Stimulated activated CD8-positive, alpha-beta memory T cell treated with anti-CD3 and anti-CD28 coated beads, Interleukin-4, amount 100 ng/mL, for 48 hours (primary cell): ENCODE measurements around the gene STAC2.

Experiments used
- DNase-seq: peaks from one replicate; pipeline ENCODE4 v3.0.0-alpha.2; 2020

STAC2 gene

DNA sequence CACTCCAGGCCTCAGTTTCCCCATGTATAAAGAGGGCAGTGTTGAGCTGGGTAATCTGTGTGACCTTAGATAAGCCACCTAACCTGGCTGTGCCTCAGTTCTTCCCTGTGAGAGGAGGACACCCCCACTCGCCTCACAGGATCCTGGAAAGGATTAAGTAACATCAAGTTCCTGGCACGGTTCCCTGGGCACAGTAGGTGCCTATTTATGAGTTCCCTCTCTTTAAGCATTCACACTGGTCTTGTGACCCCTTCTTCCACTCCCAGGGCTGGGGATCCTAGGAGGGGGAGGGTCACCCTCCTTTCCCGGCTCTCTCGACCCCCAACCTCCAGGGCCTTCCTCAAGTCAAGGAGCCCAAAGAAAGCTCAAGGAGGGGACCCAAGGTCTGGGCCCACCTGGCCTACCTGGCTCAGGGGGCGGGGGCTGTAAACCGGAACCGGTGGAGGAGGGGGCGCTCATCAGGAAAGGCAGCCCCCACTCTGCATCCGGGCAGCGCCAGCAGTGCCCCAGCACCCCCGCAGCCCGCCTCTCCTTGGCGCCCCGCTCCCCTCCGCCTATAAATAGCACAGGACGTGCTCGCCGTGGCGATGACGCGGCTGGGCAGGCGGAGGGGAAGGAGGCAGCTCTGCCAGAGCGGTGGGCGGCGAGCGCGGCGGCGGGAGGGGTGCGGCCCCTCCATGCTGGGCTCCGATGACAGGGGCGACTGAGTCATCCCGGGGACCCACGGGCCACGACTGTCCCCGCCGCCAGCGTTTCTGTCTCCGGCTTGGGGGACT lies 16.2 kb downstream of the STAC2 start:
- DNase-seq: peak; percentile 80

- no peak for DNase-seq
Observed at GRCh38 chr17:39208893-39209292, 16.9 kb downstream of the STAC2 start.

DNA sequence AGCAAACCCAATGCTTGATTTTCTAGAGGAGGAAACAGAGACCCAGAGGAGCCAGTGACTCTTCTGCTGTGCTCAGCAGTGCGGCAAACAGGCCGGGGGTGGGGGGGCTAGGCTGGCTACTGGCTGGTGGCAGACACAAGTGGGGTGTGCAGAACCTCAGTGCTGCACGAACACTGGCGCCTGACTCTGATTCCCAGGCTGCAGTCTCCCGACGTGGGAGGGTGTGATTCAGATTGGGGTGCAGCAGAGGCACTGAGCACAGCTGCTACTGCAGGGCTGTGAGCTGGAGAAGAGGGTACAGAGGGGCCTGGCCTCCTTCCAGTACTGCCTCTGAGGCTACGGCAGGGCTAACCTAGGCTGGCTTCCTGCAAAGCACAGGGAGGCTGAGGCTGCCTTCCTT lies 17.6 kb downstream of the STAC2 start:
- DNase-seq: no peak

DNA sequence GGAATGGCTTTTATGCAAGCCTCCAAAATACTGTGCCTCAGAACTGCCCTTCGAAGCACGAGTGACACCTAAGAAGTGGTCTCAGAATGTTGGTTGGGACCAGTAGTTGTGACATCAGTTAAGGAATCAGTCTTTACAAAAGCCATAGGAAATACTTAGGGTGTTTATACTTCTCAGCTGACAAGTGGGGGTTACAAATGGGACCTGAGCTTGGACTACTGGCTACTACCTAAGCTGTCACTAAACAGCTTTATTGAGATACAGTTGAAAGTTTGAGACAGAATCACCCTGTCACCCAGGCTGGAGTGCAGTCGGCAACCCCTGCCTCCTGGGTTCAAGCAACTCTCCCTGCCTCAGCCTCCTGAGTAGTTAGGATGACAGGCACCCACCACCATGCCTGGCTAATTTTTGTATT lies 20.6 kb downstream of the STAC2 start:
- DNase-seq: no peak

DNA sequence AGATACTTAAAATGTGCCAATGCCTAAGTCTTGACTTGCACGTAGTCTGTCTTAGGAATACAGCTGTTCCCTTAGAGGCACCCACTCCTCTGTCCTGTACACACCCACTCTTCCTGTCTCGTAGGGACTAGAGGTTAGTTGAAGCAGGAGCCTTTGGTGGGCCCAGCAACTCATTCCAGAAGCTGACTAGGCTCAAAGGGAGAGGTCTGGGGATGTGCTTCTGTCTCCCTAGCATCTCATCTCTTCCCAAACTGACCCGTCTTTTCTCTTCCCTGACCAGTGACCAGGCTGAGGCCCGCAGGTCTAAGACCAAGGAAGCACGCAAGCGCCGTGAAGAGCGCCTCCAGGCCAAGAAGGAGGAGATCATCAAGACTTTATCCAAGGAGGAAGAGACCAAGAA lies 21.5 kb downstream of the STAC2 start:
- no peak for DNase-seq

DNA sequence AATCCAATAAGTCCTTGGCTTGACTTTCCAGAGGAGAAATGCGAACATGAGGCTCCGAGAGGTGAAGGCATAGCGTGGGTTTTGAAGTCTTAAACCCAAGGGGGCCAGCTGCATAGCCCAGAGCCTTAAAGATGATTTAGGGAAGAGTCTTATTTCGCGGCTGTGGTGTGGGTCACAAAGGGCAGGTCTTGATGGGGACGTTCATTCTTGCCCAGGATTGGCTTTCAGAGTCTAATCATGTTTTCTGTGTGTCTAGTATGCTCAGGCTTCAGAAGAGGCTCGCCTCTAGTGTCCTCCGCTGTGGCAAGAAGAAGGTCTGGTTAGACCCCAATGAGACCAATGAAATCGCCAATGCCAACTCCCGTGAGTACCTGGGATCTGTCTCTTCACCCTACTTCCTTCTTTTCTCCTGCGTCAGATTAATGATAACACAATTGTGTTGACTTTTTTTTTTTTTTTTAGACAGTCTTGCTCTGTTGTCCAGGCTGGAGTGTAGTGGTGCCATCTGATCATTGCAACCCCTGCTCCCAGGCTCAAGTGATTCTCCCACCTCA lies 24.7 kb downstream of the STAC2 start:
- no peak for DNase-seq

- DNase-seq: peak; percentile 86
Observed at GRCh38 chr17:39200070-39200879, 25.5 kb downstream of the STAC2 start, which contains the start of gene RPL19. Gene RPL19 (plus strand): TSS chr17:39200283. CDS start chr17:39200345, 62 bp downstream.

DNA sequence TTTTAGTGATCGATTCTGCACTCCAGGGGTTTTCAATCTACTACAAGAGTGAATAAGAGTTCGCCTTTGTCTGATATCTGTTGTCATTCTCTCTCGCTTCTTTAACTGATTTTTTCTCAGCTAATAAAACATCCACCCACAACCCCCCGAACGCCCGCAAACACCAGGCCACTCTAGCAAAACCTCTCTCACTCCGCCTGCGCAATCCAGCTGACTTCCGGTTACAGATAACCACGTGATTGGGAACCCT lies 26.0 kb downstream of the STAC2 start:
- peak; percentile 92 for DNase-seq

DNA sequence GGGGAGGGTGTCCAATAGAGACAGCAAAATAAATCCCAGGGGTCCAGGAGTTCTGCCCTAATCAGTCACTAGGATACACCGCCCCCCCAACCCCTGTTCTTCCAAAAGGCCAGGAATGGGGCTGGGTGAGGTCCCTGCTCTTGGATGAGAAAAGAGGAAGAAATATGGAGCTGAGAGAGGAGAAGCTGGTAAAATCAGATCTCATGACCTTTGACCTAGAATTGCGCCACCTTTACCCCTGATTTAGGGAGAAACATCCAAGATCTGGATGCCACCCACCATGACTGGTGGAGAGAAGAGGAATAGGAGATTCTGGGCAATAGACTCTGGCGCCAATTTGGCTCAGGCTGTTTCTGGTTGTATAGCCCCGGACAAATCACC lies 27.6 kb downstream of the STAC2 start:
- no peak for DNase-seq

GRCh38 chr17:39197380-39198185 lies 28.2 kb downstream of the STAC2 start, which contains the start of gene CACNB1:
Gene CACNB1 (minus strand): TSS chr17:39197669. CDS start chr17:39197495, 174 bp downstream.
- peak; percentile 81 for DNase-seq

DNA sequence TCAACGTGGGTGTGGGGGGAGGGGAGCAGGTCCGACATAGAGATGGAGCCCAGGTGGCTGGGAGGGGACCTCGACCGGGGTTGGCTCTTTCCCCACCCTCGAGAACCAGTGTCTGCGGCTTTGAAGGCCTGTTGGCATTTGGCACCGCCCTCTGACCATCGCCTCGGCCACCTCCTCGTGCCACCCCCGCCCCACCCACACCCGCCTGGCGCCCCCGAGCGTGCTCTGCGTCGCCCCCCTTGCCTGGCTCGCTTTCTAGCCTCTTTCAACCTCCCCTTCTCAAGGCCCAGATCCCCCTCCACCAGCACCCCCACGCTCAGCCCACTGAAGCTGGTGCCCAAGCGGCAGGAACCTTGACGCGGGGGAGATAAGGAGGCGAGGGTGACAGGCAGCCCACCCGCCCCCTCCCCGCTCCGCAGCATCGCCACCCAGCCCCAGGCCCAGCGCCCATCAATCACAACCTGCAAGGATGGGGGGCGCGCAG lies 28.9 kb downstream of the STAC2 start:
- no peak for DNase-seq

DNA sequence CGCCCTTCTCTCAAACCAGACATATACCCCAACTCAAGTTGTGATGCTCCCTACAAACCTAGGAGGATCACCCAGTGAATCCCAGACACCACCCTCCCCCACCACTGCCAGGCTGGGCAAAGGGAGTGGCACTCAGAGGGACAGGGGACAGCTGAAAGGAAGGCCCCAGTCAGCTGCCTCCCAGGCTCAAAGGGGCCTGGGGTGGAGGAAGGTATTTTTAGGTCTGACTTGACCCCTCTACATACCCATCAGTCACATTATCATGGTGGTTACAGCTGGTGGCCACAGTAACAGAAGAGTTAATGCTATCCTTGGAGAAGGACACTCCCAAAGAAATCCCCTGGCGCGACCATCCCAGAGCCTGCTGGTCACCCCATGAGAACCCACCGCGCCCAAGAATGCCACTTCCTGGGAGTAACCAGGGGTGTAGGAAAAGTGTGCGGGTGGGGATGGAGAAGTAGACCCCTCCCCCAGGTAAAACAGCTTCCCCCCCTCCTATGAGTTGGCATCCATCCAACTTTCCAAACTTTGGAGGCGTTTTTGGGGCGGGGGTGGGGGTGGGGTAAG lies 29.4 kb downstream of the STAC2 start:
- DNase-seq: no peak

DNA sequence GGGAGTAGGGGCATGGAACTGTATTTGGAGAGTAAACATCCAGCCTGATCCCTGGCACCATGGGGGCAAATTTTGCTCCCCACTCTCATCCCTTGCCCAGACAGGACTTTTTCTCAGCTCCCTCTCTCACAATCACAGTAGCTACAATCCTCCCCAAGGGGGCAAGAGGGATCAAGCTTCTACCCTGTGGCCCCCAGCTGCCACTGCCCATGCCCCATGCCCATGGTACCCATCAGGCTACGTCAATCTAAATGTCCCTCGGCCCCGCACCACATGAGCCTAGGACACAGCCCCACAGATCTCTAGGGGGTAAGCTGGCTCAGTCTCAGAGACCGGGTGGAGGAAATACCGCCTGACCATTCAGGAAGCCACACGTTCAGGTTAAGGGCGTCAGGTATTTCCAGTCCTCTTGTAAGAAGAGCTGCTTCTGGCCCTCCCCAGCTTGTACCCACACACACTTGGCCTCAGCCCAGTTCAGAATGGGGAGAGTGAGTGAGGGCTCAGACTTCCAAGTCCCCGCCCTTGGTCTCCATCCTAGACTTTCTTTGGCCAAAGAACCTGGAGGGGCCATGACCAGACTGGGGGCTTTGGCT lies 30.1 kb downstream of the STAC2 start:
- DNase-seq: no peak

DNA sequence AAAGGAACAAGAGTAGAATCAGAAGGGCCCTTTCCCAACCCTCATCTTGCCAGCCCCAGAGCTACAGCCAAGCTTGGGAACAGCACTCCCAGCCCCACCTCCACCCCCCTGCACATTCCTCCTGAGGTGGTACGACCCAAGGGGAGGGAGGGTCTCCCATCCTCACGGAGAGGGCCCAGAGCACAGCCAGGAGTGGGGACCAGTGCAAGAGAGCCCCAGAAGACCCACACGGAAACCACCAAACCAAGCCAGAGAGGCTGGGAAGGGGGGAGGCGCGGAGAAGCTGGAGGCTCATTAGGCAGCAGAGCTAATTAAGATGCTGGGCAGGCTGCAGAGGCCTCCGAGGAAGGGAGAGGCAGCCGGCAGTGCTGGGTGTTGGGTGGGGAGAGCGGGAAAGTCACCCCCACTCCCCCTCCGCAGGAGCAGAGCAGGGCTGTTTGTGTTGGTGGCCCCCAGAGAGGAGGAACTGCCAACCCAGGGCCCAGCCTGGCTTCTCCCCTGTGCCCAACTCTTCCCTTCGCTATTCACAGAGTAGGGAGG lies 30.7 kb downstream of the STAC2 start:
- DNase-seq: no peak

- no peak for DNase-seq
Observed at GRCh38 chr17:39194089-39194984, 31.4 kb downstream of the STAC2 start.

- no peak for DNase-seq
Observed at GRCh38 chr17:39193346-39193745, 32.4 kb downstream of the STAC2 start.

DNA sequence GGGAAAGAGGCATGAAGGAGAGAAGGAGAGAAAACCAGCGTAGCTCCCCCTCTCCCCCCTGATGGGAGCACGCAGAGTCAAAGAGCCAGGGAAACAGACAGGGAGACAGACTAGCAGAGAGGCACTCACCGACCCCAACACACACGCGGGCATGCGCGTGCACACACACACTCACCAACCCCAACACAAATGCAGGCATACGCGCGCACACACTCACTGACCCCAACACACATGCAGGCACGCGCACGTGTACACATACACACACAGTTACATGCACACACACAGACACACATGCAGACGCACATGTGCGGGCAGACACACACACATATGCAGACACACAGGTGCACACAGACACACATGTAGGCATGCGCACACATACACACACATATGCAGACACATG lies 32.8 kb downstream of the STAC2 start:
- DNase-seq: no peak

DNA sequence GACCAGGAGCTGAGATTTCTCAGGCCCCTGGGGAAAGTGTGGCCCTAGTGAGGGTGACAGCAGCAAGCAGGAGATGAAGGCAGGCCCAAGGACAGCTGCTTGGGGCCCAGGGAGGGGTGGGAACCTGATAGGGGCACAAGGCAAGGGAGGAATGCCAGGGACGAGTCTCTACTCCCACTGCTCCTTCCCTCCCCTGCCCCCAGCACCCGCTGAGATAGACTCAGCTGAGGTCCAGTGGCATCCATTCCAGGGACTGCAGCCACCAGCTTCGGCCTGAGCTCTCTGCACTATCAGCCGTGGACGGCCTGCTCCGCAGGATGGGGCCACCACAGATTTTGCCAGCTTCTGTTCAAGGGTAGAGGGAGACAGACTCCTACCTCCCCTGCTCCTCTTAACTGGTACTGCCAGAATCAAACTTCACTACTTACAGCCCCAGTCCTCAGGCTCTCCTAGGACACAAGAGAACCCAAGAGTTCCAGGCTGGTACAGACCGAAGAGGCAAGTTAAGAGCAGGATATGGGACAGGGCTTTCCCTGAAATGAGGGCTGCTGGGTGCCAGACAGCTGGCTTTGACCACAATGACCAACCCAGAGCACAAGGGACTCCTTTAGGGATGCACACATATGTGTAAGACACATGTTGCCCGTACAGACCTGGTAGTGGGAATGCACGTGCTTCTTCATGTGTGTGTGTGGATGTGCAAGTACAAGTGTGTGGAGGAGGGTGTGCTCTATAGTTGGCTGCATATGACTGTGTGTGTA lies 33.8 kb downstream of the STAC2 start:
- no peak for DNase-seq

GRCh38 chr17:39187152-39187830 lies 38.5 kb downstream of the STAC2 start:
- DNase-seq: no peak
